K562 (cell line): ENCODE data around the gene OVOL1. TPM values are rescaled to one million over a fixed set of nuclear protein-coding genes. Genes with fewer than 3 reads are reported as not detected.

Experiments
- ATAC-seq: fragments of 200-7000 bp; cut with Tn5 transposase; 3 replicates; pipeline ENCODE4 v1.9.1; 2020; ENCODE audit warnings: moderate library complexity
- BruUV-seq: library from RNA; stranded (reverse); fragments of 400-500 nt; replicated peaks from 2 replicates; lab custom pipeline; 2021; lab: Mats Ljungman, UMichigan
- CTCF ChIA-PET: fragments of 300-600 bp; formaldehyde crosslinking; extraction: SDS; loops from one replicate; lab custom pipeline; 2021; ENCODE audit warnings: low intra/inter-chr PET ratio; lab: Yijun Ruan, JAX
- POLR2A ChIA-PET: fragments of 300-600, 350-650 bp; sonication (Branson Sonifier 250); formaldehyde crosslinking; extraction: SDS; loops from one replicate; lab custom pipeline; 2021; ENCODE audit warnings: antibody characterized with exemption, inconsistent platforms; lab: Yijun Ruan, JAX
- DNase-seq, 4 experiments: peaks; one replicate each; pipeline versions ENCODE4 v3.0.0 to v3.0.0-alpha.2; 2011 to 2018; ENCODE audit warnings: low spot score in 3 of 4, mixed read lengths in 3 of 4; ENCODE audit errors: extremely low read depth in 1 of 4
- FAIRE-seq: peaks from 2 replicates; lab custom pipeline; 2011; peaks lifted over from hg19 to GRCh38; lab: Jason Lieb, UNC
- H2AFZ ChIP-seq: 2 replicates; pipeline ENCODE4 v1.6.0; 2011; ENCODE audit warnings: low read depth, low read length, control low read depth, inconsistent platforms
- H3K27ac ChIP-seq: fragments of 200-600 bp; 3 replicates; pipeline ENCODE4 v1.8.0; 2011; ENCODE audit warnings: low read depth, mild to moderate bottlenecking, control low read depth, inconsistent platforms, low read length, moderate library complexity, mixed read lengths; ENCODE audit errors: extremely low read depth
- H3K27me3 ChIP-seq, 2 experiments: fragments of 300-600 bp in 1 of 2; 2 replicates in 1 of 2; 3 replicates in 1 of 2; pipeline versions ENCODE4 v1.6.0 to v1.8.0; 2011; ENCODE audit warnings: inconsistent platforms in 2 of 2, low read length in 2 of 2, mild to moderate bottlenecking in 1 of 2, mixed read lengths in 1 of 2, moderate library complexity in 1 of 2; ENCODE audit not compliant: control insufficient read depth in 2 of 2, insufficient read depth in 2 of 2
- H3K36me3 ChIP-seq: fragments of 300-600 bp; 3 replicates; pipeline ENCODE4 v1.8.0; 2011; ENCODE audit warnings: mild to moderate bottlenecking, low read length, inconsistent platforms; ENCODE audit not compliant: control insufficient read depth, insufficient read depth
- H3K4me1 ChIP-seq, 2 experiments: fragments of 200-600 bp in 1 of 2; replicated peaks in 1 of 2; 2 replicates in 1 of 2; 3 replicates in 1 of 2; pipeline versions ENCODE4 v1.5.1 to v1.8.0; 2011; ENCODE audit warnings: inconsistent platforms in 2 of 2, low read length in 2 of 2, mild to moderate bottlenecking in 1 of 2, mixed read lengths in 1 of 2, moderate library complexity in 1 of 2; ENCODE audit not compliant: control insufficient read depth in 2 of 2, insufficient read depth in 2 of 2
- H3K4me2 ChIP-seq: 2 replicates; pipeline ENCODE4 v1.6.1; 2011; ENCODE audit warnings: low read length, control low read depth, inconsistent platforms, mixed read lengths; ENCODE audit not compliant: insufficient read depth
- H3K4me3 ChIP-seq: fragments of 200-600 bp; sonication (generic), shearing (Covaris generic); 2 replicates; pipeline ENCODE4 v1.5.1; 2016; ENCODE audit warnings: control low read depth, inconsistent platforms
- H3K79me2 ChIP-seq: fragments of 200-600 bp; 3 replicates; pipeline ENCODE4 v1.8.0; 2011; ENCODE audit warnings: low read length, inconsistent platforms; ENCODE audit not compliant: control insufficient read depth, insufficient read depth
- H3K9ac ChIP-seq, 2 experiments: 2 replicates each; pipeline versions ENCODE4 v1.6.0 to v1.6.1; 2011; ENCODE audit warnings: low read depth in 2 of 2, low read length in 2 of 2, control low read depth in 1 of 2, inconsistent platforms in 1 of 2, mild to moderate bottlenecking in 1 of 2, mixed read lengths in 1 of 2; ENCODE audit not compliant: insufficient read depth in 1 of 2
- H3K9me1 ChIP-seq: one replicate; pipeline ENCODE4 v1.6.0; 2011; ENCODE audit warnings: inconsistent platforms, mild to moderate bottlenecking, low read length, moderate library complexity; ENCODE audit not compliant: control insufficient read depth, insufficient read depth
- H3K9me3 ChIP-seq: replicated peaks from 2 replicates; pipeline ENCODE4 v1.5.1; 2011; ENCODE audit warnings: low read depth, low read length, inconsistent platforms; ENCODE audit not compliant: control insufficient read depth, insufficient read depth
- H4K20me1 ChIP-seq: replicated peaks from 2 replicates; pipeline ENCODE4 v1.6.1; 2011; ENCODE audit warnings: low read length, inconsistent platforms, mixed read lengths; ENCODE audit not compliant: control insufficient read depth, insufficient read depth
- CEBPG ChIP-seq, 3 experiments: fragments of 200-800 bp in 1 of 3; sonication (Bioruptor generic) in 1 of 3; sonication (generic) in 1 of 3; formaldehyde crosslinking in 1 of 3; IDR thresholded peaks in 2 of 3; conservative IDR thresholded peaks in 1 of 3; 2 replicates each; pipeline versions ENCODE4 v1.6.1 to v1.8.0; 2016 to 2022; ENCODE audit warnings: missing compliant biosample characterization in 2 of 3, missing genetic modification characterization in 2 of 3, mild to moderate bottlenecking in 1 of 3, missing genetic modification reagents in 1 of 3
- ELF4 ChIP-seq: fragments of 450-650 bp; formaldehyde crosslinking; IDR thresholded peaks from 2 replicates; pipeline ENCODE4 v1.4.0; 2022; ENCODE audit warnings: missing genetic modification characterization
- KDM1A ChIP-seq, 2 experiments: fragments of 450-650 bp; IDR thresholded peaks; 2 replicates each; pipeline ENCODE4 v1.6.1; 2016; ENCODE audit warnings: mild to moderate bottlenecking in 2 of 2
- KDM4B ChIP-seq, 2 experiments: fragments of 450-650 bp in 1 of 2; sonication (generic) in 1 of 2; IDR thresholded peaks; 2 replicates each; pipeline ENCODE4 v1.6.1; 2016 to 2017; ENCODE audit warnings: borderline replicate concordance in 2 of 2, antibody characterized with exemption in 1 of 2, low read depth in 1 of 2, mild to moderate bottlenecking in 1 of 2
- MAFK ChIP-seq: IDR thresholded peaks from 2 replicates; pipeline ENCODE4 v1.6.1; 2011; ENCODE audit warnings: low read length, improper control_type of control experiment
- MEF2D ChIP-seq: conservative IDR thresholded peaks from 2 replicates; pipeline ENCODE4 v1.6.1; 2016; ENCODE audit warnings: low read depth, missing genetic modification characterization, missing compliant biosample characterization
- MYNN ChIP-seq, 2 experiments: sonication (generic); formaldehyde crosslinking in 1 of 2; IDR thresholded peaks; 2 replicates each; pipeline versions ENCODE4 v1.5.0 to v1.6.1; 2016 to 2020; ENCODE audit warnings: antibody characterized with exemption in 1 of 2, missing genetic modification reagents in 1 of 2
- RAD21 ChIP-seq, 2 experiments: fragments of 250-450 bp in 1 of 2; fragments of 450-650 bp in 1 of 2; sonication (Bioruptor Pico) in 1 of 2; formaldehyde crosslinking in 1 of 2; IDR thresholded peaks in 1 of 2; conservative IDR thresholded peaks in 1 of 2; 2 replicates each; pipeline versions ENCODE4 v1.4.0 to v1.8.0; 2020 to 2022; ENCODE audit warnings: mild to moderate bottlenecking in 2 of 2, moderate library complexity in 1 of 2
- TARDBP ChIP-seq: fragments of 450-650 bp; IDR thresholded peaks from 2 replicates; pipeline ENCODE4 v1.6.1; 2016
- TOE1 ChIP-seq, 2 experiments: fragments of 450-650 bp in 1 of 2; sonication (generic) in 1 of 2; formaldehyde crosslinking in 1 of 2; IDR thresholded peaks; 2 replicates each; pipeline versions ENCODE4 v1.7.1 to v1.8.0; 2016 to 2022; ENCODE audit warnings: borderline replicate concordance in 2 of 2, mild to moderate bottlenecking in 2 of 2, antibody characterized with exemption in 1 of 2, inconsistent platforms in 1 of 2, low read depth in 1 of 2, missing genetic modification reagents in 1 of 2, moderate library complexity in 1 of 2
- ZNF408 ChIP-seq: fragments of 250-450 bp; sonication (Bioruptor Pico); IDR thresholded peaks from 2 replicates; pipeline ENCODE4 v1.4.0; 2020; ENCODE audit warnings: low read depth, mild to moderate bottlenecking, moderate library complexity
- WGBS: fragments of 100-300 bp; shearing (Covaris generic); methylation state at CpG from one replicate; pipeline ENCODE4 v1.1.6; 2016; ENCODE audit warnings: low coverage, mixed read lengths; ENCODE audit not compliant: insufficient coverage; ENCODE audit errors: missing lambda C conversion rate; 5-methylcytosine and 5-hydroxymethylcytosine counted together
- in situ Hi-C: fragments of 300-500 bp; cut with MboI; formaldehyde crosslinking; loops from 4 replicates; pipeline ENCODE4 v1.15.0; 2018; ENCODE audit warnings: inconsistent platforms, mixed read lengths
- intact Hi-C: fragments of 100-400 bp; cut with micrococcal nuclease; formaldehyde crosslinking; loops from 2 replicates; pipeline ENCODE4 v1.14.2; 2022
- polyA plus RNA-seq, 8 experiments: library from polyadenylated mRNA; depleted of rRNA in 4 of 8; stranded (reverse) in 5 of 8; unstranded in 3 of 8; fragments of >200 nt; fragmentation: Nextera tagmentation in 2 of 8; fragmentation: Illumina TruSeq in 1 of 8; extraction: Ambion mirVana in 2 of 8; extraction: Trizol in 1 of 8; gene quantifications; 2 replicates each; pipeline versions ENCODE4 v1.2.1 to v1.2.3, GENCODE V29; 2011 to 2014; ENCODE audit warnings: inconsistent platforms in 1 of 8, missing spikeins in 1 of 8
- total RNA-seq, 7 experiments: library from RNA; depleted of rRNA in 6 of 7; stranded (reverse); fragments of >200 nt in 6 of 7; fragmentation: Illumina TruSeq in 2 of 7; extraction: Trizol in 2 of 7; gene quantifications; 2 replicates each; pipeline versions ENCODE4 v1.2.1 to v1.2.3, GENCODE V29; 2011 to 2021; ENCODE audit warnings: low replicate concordance in 1 of 7
- TF ChIP-seq, protein P1 (sequence below): fragments of 250-450 bp; sonication (Bioruptor Pico); IDR thresholded peaks from 2 replicates; pipeline ENCODE4 v1.6.1; 2021; ENCODE audit warnings: mild to moderate bottlenecking
- TF ChIP-seq, protein P2 (sequence below): sonication (generic); formaldehyde crosslinking; IDR thresholded peaks from 2 replicates; pipeline ENCODE4 v1.9.0; 2022; ENCODE audit warnings: mild to moderate bottlenecking, missing genetic modification reagents
- TF ChIP-seq, protein P3 (sequence below): sonication (generic); formaldehyde crosslinking; IDR thresholded peaks from 2 replicates; pipeline ENCODE4 v1.9.0; 2022; ENCODE audit warnings: mild to moderate bottlenecking, missing genetic modification reagents
- TF ChIP-seq, protein P4 (sequence below), 3 experiments: IDR thresholded peaks in 2 of 3; conservative IDR thresholded peaks in 1 of 3; 2 replicates each; pipeline ENCODE4 v1.5.1; 2011 to 2012; ENCODE audit warnings: low read length in 3 of 3, mild to moderate bottlenecking in 3 of 3, control low read depth in 2 of 3, improper control_type of control experiment in 1 of 3, inconsistent platforms in 1 of 3, low read depth in 1 of 3, mixed read lengths in 1 of 3, moderate library complexity in 1 of 3; ENCODE audit not compliant: insufficient read depth in 2 of 3

OVOL1 gene
- total and polyA plus RNA-seq, 9 of the 15 experiments (the other 6 are each of a cell fraction or from before 2014, with no cell fraction given): 0.09 TPM; not detected in 8

DNA sequence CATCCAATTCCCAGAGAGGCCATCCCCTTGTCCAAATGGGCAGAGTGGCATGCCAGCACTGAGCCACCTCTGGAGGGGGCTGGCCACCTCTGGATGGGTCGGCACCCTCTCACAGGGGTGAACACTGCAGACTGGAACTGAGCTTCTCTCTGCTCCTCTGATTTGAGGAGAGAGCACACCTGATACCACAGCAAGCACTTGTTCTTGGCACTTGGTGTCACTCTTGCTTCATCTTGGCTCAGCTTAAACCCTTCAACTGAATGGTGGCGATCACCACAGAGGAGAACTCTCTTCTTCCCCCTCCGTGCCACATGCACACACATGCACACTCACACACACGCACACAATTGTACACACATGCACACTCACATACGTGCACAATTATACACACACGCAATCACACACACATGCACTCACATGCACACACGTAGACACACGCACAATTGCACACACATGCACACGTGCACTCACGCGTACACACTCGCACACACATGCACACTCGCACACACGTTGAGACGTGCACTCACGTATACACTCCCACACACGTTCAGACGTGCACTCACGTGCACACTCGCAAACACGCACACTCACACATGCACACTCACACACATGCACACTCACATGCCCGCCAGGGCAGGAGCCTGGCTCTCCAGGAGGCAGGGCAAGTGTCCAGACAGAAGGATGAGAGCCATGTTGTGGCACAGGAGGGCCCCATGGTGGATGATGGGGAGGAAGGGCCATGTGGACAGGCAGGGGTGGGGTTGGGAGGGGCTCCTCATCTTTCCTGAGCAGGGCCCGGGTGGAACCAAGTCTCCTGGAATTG, 23.4 kb downstream of the OVOL1 start:
- Histone ChIP-seq H3K36me3 (no peaks in the 10 kb centered on the region), H2AFZ (no peak overlapping the region), H3K4me3 (no peak overlapping the region), H3K27ac (no peak overlapping the region), H3K9ac (no peak overlapping the region), H3K9me3 (no peaks in the 10 kb centered on the region), H4K20me1 (0 out of 2 replicates have a peak, but pooled peaks cover 5% of the 10 kb centered on the region), H3K4me1 (peaks cover 4 to 9% of the 10 kb centered on the region in 2 experiments; a peak in 3 of 5 replicates), H3K9me1 (no peaks in the 10 kb centered on the region), H3K4me2 (no peak overlapping the region), H3K27me3 (peaks cover 37 to 48% of the 10 kb centered on the region in 2 experiments; a peak in 4 of 5 replicates), H3K79me2 (no peaks in the 10 kb centered on the region)
- CTCF ChIA-PET: no interaction called here
- in situ Hi-C loops (no loop called here), intact Hi-C loops (loop anchor here (10.0 kb wide), 1 partner anchor 265 kb away; no protein-coding TSS in a partner anchor)
- POLR2A ChIA-PET: interaction anchor here (1.5 kb wide), 1 partner anchor 30 kb away, joined by 4 read pairs; the partner anchor contains the start of gene AP5B1
- 38% methylated on average over 20 of the region's 23 CpGs for WGBS
- no peak for FAIRE-seq
- ATAC-seq: peak; percentile 58; the same call in 2 of the 3 replicates
- DNase-seq: no peak
- no TSS peak for BruUV-seq
- TF ChIP-seq, protein P1, sequence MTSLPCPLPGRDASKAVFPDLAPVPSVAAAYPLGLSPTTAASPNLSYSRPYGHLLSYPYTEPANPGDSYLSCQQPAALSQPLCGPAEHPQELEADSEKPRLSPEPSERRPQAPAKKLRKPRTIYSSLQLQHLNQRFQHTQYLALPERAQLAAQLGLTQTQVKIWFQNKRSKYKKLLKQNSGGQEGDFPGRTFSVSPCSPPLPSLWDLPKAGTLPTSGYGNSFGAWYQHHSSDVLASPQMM (CRISPR knock-in tag): no peak
- TF ChIP-seq MAFK (no peak), TARDBP (no peak), KDM4B (IDR thresholded peaks at IDR 0.05; ENCODE audit: borderline replicate concordance in 2 of 2, low read depth in 1 of 2) (0 out of 4 replicates have a peak, but pooled peaks of 1 of the 2 experiments have one; percentile 65), ZNF408 (no peak), CEBPG (CRISPR knock-in tag; IDR thresholded peaks at IDR 0.05) (peak; percentile 78), CEBPG (tag; conservative IDR thresholded peaks at IDR 0.05 in 1 of 2, IDR thresholded peaks at IDR 0.05 in 1 of 2) (no peak), MEF2D (tag) (0 out of 2 replicates have a peak, but pooled peaks have one; percentile 19), KDM1A (IDR thresholded peaks at IDR 0.05) (peak in 1 of 2 experiments; percentile 23; a peak in 1 of 4 replicates), TOE1 (IDR thresholded peaks at IDR 0.05; ENCODE audit: borderline replicate concordance) (0 out of 2 replicates have a peak, but pooled peaks have one; percentile 41), TOE1 (CRISPR knock-in tag; IDR thresholded peaks at IDR 0.05; ENCODE audit: borderline replicate concordance, low read depth) (no peak), MYNN (IDR thresholded peaks at IDR 0.05) (peak; percentile 89), MYNN (CRISPR knock-in tag; IDR thresholded peaks at IDR 0.05) (no peak), RAD21 (CRISPR knock-in tag; conservative IDR thresholded peaks at IDR 0.05 in 1 of 2, IDR thresholded peaks at IDR 0.05 in 1 of 2) (peak in 1 of 2 experiments; percentile 30; a peak in 2 of 4 replicates), ELF4 (CRISPR knock-in tag) (peak; percentile 58; the same call in 1 of the 2 replicates)
- TF ChIP-seq, protein P2, sequence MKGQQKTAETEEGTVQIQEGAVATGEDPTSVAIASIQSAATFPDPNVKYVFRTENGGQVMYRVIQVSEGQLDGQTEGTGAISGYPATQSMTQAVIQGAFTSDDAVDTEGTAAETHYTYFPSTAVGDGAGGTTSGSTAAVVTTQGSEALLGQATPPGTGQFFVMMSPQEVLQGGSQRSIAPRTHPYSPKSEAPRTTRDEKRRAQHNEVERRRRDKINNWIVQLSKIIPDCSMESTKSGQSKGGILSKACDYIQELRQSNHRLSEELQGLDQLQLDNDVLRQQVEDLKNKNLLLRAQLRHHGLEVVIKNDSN (CRISPR knock-in tag): peak; percentile 64
- TF ChIP-seq, protein P3, sequence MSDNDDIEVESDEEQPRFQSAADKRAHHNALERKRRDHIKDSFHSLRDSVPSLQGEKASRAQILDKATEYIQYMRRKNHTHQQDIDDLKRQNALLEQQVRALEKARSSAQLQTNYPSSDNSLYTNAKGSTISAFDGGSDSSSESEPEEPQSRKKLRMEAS (CRISPR knock-in tag): peak; percentile 38; the same call in 1 of the 2 replicates
- TF ChIP-seq, protein P4, sequence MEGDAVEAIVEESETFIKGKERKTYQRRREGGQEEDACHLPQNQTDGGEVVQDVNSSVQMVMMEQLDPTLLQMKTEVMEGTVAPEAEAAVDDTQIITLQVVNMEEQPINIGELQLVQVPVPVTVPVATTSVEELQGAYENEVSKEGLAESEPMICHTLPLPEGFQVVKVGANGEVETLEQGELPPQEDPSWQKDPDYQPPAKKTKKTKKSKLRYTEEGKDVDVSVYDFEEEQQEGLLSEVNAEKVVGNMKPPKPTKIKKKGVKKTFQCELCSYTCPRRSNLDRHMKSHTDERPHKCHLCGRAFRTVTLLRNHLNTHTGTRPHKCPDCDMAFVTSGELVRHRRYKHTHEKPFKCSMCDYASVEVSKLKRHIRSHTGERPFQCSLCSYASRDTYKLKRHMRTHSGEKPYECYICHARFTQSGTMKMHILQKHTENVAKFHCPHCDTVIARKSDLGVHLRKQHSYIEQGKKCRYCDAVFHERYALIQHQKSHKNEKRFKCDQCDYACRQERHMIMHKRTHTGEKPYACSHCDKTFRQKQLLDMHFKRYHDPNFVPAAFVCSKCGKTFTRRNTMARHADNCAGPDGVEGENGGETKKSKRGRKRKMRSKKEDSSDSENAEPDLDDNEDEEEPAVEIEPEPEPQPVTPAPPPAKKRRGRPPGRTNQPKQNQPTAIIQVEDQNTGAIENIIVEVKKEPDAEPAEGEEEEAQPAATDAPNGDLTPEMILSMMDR (IDR thresholded peaks at IDR 0.05 in 2 of 3, conservative IDR thresholded peaks at IDR 0.05 in 1 of 3; ENCODE audit: insufficient read depth in 2 of 3, low read depth in 1 of 3, low read length in 3 of 3): peak in 2 of 3 experiments; percentile 14 to 32; a peak in 1 of 6 replicates
